Stromal cell of bone marrow (primary cell): ENCODE measurements around the gene MRTFA.

Source experiments
- DNase-seq: peaks from one replicate; pipeline ENCODE4 v3.0.0-alpha.2; 2012; ENCODE audit warnings: low read depth

The MRTFA gene

GRCh38 chr22:40463017-40463631 lies 173.4 kb downstream of the MRTFA start:
- DNase-seq = no peak

GRCh38 chr22:40462195-40462984 lies 174.1 kb downstream of the MRTFA start:
- no peak for DNase-seq

- no peak for DNase-seq
Measured at GRCh38 chr22:40453671-40454070, 182.8 kb downstream of the MRTFA start.

DNA sequence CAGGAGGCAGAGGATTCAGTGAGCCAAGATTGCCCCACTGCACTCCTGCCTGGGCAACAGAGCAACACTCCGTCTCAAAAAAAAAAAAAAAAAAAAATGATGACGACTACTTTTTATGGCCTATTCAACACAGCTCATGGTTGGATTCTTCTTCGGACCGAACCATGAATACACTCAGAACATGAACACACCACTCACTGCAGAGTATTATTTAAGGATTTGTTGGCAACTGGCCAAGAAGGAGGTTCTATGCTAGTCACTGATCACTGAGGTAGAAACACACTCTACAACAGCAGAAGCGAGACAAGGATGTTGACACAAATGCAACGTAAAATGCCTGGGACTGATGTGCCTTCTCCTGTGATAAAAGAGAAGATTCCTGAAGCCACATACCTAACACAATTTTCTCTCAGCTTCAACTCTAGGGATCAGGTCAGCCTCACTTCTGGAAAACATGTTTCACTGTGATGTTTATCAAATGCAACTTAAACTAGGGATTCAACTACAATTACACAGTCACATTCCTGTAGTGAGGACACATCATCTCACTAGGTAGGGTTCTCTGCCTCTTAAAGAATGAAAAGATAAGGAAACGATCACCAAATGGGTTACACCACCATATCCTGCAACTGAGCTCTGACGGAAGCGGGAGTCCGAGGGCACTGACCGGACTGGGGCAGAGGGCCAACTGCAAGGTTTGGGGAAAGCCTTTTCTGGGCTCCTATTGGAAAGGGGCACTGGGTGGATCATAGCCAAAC lies 183.6 kb downstream of the MRTFA start:
- no peak for DNase-seq

DNA sequence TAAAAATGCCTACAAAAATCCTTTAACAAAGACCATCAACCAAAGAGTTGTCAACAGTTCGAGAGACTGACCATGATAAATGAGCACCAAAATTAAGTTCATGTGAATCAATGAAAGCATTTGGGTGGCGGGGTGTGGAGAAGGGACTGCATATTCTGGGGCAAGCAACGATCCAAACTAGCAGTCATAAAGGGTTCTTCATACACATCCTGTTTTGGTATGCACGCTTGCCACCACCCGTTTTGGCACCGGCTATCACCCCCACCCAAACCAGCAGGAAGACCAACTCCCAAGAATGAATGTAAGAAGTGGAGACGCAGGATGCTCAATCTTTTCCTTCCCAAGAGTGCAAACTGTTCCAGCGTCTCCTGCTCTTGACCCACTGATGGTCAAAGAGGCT lies 185.3 kb downstream of the MRTFA start:
- DNase-seq = no peak

DNA sequence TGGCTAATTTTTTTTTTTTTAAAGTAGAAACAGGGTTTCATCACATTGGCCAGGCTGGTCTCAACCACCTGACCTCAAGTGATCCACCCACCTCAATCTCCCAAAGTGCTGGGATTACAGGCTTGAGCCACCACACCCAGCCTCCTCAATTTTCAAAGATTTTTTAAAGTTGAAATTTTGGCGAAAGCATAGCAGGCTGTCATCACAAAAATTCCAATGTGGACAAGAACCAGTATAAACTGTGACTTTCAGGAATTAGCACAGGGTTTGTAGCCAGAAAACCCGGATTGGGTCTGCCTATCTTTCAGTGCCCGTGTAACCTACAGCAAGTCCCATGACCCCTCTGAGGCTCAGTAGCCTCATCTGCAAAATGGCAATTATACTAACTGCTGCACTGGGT lies 185.9 kb downstream of the MRTFA start:
- no peak for DNase-seq

- DNase-seq = peak; percentile 55
Measured at GRCh38 chr22:40449676-40450035, 186.9 kb downstream of the MRTFA start.

- DNase-seq = no peak
Measured at GRCh38 chr22:40446203-40446602, 190.3 kb downstream of the MRTFA start.

DNA sequence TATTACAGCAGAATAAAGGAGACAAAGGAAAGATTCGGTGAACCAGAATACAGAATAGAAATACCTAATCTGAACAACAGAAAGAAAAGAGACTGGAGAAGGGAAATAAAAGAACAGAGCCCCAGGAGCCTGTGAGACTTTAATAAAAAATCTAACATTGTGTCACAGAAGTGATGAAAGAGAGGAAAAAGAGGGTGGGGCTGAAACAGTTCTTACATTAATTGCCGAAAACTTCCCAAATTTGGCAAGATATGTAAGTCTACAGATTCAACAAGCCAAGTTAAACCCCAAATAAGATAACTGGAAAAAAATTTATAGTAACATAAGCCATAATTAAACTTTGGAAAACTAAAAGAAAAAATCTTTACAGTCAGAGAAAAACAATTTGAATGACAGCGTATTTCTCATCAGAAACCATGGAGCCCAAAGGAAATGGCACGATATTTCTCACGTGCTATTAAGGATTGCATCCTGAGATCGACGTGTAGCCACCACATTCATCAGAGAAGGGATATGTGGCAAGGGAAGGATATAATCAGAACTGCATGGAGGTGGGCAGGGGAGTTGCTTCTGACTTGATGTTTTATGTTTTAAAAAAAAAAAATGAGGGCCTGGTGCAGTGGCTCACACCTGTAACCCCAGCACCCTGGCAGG lies 192.2 kb downstream of the MRTFA start:
- no peak for DNase-seq

DNA sequence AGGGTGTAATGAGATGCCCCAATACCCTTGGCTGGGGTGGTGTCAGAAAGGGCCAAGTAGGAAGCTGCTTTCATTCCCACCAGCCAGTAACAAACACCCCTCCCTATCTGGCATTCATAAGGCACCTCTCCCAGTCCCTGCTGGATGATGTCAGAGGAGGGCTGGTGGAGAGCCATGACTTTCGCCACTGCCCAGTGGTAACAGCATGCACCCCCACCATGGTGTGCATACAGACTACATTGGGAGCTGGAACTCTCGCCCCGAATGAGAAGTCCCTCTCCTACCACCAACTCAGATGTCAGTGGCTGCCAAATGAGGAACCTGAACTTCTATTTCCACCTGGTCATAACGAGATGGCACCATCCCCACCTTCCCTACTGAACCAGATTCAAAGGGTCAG lies 192.8 kb downstream of the MRTFA start:
- DNase-seq = no peak

- no peak for DNase-seq
Measured at GRCh38 chr22:40441761-40442390, 194.6 kb downstream of the MRTFA start.

- peak; percentile 50 for DNase-seq
Measured at GRCh38 chr22:40436505-40437431, 199.8 kb downstream of the MRTFA start.

DNA sequence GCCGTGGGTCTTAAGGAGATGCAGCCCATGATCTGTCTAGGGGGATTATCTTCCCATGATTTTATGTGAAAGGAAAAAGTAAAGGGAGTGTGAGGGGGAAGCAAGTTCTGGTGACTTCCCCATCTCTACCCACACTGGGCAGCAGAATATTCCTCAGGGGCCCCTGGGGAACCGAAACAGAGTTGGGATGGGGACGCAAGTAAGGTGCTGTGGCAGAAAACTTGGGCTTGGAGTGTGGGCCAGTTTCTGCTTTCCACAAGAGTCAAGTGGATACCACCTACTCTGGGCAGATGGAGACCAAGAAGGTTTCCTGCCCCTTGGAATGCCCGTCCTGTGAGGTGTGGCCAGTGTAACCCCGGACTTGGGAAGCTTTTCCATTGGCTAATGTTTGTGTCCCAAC lies 201.8 kb downstream of the MRTFA start:
- no peak for DNase-seq

GRCh38 chr22:40434106-40434505 lies 202.4 kb downstream of the MRTFA start:
- DNase-seq = no peak

DNA sequence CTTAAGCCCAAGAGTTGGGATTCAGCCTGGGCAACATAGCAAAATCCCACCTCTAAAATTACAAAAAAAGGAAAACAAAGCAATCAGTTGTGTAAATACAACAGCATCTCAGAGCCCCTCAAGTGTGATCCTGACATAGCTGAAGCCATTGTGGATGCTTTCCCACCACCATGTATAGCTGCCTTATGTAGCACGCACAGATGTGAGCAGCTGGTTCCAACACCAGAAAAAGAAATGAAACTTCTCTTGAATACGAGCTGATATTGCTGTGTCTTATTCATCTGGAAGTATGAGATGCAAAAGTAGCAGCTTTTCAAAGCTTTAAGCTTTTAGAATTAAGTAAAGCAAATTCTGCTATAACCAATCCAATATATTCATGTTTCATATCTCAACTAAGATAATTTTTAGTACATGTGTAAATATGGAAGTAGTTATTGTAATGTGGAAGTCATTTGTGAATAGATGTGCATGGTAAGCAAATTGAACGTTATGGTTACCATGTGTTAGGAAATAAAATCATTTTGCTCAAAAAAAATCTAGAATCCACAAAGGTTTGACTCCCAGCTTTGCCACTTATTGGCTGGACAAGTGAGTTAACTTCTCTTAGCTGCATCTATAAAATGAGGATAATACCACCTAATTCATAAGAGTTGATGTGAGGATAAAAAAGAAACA lies 203.0 kb downstream of the MRTFA start:
- no peak for DNase-seq

DNA sequence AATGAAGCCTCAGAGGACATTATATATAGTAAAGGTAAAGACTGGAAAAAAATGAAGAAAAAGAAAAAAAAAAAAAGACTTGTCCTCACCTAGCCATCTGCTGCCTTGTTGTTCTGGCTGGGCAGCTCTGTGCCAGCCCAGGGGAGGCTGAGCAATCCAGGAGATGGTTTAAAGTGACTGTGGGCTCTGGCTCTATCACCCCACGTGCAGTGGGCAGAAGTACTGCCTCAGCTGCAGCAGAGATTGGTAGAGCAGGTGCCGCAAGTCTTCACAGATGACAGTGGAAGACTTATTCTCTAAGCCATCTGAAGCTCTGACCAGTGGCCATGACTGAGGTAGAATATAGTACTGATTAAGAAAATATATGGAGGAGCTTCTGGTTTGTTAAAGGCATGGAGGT lies 203.9 kb downstream of the MRTFA start:
- no peak for DNase-seq

- no peak for DNase-seq
Measured at GRCh38 chr22:40432157-40432556, 204.4 kb downstream of the MRTFA start.

DNA sequence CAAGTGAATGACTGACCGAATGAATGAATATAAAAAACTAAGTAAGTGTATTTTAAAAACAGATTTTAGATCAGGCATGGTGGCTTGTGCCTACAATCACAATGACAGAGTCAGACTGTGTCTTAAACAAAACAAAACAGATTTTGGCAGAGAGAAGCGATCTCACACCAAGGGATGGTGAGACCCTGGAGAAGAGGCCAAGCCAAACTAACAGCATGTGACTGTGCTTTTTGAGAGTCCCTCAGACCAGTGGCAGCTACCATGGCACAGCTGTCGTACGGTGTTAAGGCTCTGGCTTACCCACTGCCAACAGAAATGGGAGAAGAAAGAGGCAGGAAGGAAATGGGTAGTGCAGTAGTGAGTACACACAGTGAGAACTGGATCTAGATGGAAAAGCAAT lies 205.5 kb downstream of the MRTFA start:
- DNase-seq = no peak

- no peak for DNase-seq
Measured at GRCh38 chr22:40429481-40429880, 207.0 kb downstream of the MRTFA start.

GRCh38 chr22:40428796-40429195 lies 207.7 kb downstream of the MRTFA start:
- no peak for DNase-seq
